HCT116 (cell line): ENCODE measurements around the gene IRAK4. TPM values are rescaled to one million over a fixed set of nuclear protein-coding genes. Genes with fewer than 3 reads are reported as not detected.

ENCODE experiments used
- ATAC-seq: fragments of 200-7000 bp; cut with Tn5 transposase; 2 replicates; pipeline ENCODE4 v1.9.1; 2020; ENCODE audit warnings: mild to moderate bottlenecking, moderate library complexity
- BruUV-seq: library from RNA; stranded (reverse); fragments of 400-500 nt; replicated peaks from 2 replicates; lab custom pipeline; 2021; lab: Mats Ljungman, UMichigan
- CTCF ChIA-PET: fragments of 300-600 bp; sonication (Branson Sonifier 250); formaldehyde crosslinking; loops from one replicate; lab custom pipeline; 2021; ENCODE audit warnings: antibody characterized with exemption; lab: Charles Lee
- POLR2A ChIA-PET: fragments of 300-600, 350-600 bp; sonication (Branson Sonifier 250); formaldehyde crosslinking; loops from one replicate; lab custom pipeline; 2021; ENCODE audit warnings: antibody characterized with exemption; lab: Charles Lee
- RAD21 ChIA-PET, 2 experiments: fragments of 300-600 bp; sonication (Branson Sonifier 250); formaldehyde crosslinking; loops; one replicate each; lab custom pipeline; 2023; ENCODE audit warnings: low total read pairs in 2 of 2; ENCODE audit not compliant: uncharacterized antibody in 2 of 2, unreplicated experiment in 2 of 2, low non-redundant PET in 1 of 2; lab: Charles Lee
- DNase-seq: peaks from one replicate; pipeline ENCODE4 v3.0.0-alpha.2; 2010; ENCODE audit warnings: low read depth, low spot score
- H2AFZ ChIP-seq: fragments of 200-600 bp; shearing (Covaris generic), sonication (generic); 2 replicates; pipeline ENCODE4 v1.6.1; 2017; ENCODE audit warnings: low read depth, mixed run types, mixed read lengths, antibody characterized with exemption, low read length; ENCODE audit not compliant: poor library complexity, severe bottlenecking
- H3K27ac ChIP-seq: 2 replicates; pipeline ENCODE4 v1.5.1; 2012; ENCODE audit warnings: low read depth, low read length
- H3K27me3 ChIP-seq: fragments of 200-600 bp; sonication (generic); 2 replicates; pipeline ENCODE4 v1.6.1; 2016; ENCODE audit warnings: mixed run types, low read length, mixed read lengths; ENCODE audit not compliant: insufficient read depth
- H3K36me3 ChIP-seq, 2 experiments: fragments of 200-500 bp in 1 of 2; fragments of 200-600 bp in 1 of 2; sonication (Bioruptor generic) in 1 of 2; sonication (generic) in 1 of 2; 2 replicates each; pipeline versions ENCODE4 v1.5.1 to v1.6.1; 2014 to 2016; ENCODE audit warnings: low read length in 2 of 2, inconsistent platforms in 1 of 2, mixed read lengths in 1 of 2, mixed run types in 1 of 2; ENCODE audit not compliant: insufficient read depth in 2 of 2, control insufficient read depth in 1 of 2
- H3K4me1 ChIP-seq, 2 experiments: fragments of 200-600 bp in 1 of 2; sonication (generic) in 1 of 2; 2 replicates each; pipeline versions ENCODE4 v1.5.1 to v1.6.1; 2012 to 2017; ENCODE audit warnings: low read length in 2 of 2, inconsistent platforms in 1 of 2, mild to moderate bottlenecking in 1 of 2, mixed read lengths in 1 of 2, mixed run types in 1 of 2, moderate library complexity in 1 of 2; ENCODE audit not compliant: insufficient read depth in 2 of 2, control insufficient read depth in 1 of 2
- H3K4me2 ChIP-seq: fragments of 200-600 bp; sonication (generic); 2 replicates; pipeline ENCODE4 v1.6.1; 2017; ENCODE audit warnings: mixed run types, low read length, mixed read lengths
- H3K4me3 ChIP-seq, 2 experiments: fragments of 200-600 bp in 1 of 2; sonication (generic) in 1 of 2; replicated peaks in 1 of 2; 2 replicates each; pipeline ENCODE4 v1.5.1; 2011 to 2016; ENCODE audit warnings: low read length in 2 of 2, control low read depth in 1 of 2, low read depth in 1 of 2, mild to moderate bottlenecking in 1 of 2, mixed read lengths in 1 of 2, mixed run types in 1 of 2
- H3K79me2 ChIP-seq: fragments of 200-600 bp; sonication (generic); 2 replicates; pipeline ENCODE4 v1.6.1; 2017; ENCODE audit warnings: mild to moderate bottlenecking, mixed run types, low read length, moderate library complexity, mixed read lengths; ENCODE audit not compliant: insufficient read depth
- H3K9ac ChIP-seq: fragments of 200-600 bp; sonication (generic); 2 replicates; pipeline ENCODE4 v1.6.1; 2016; ENCODE audit warnings: low read length, mixed read lengths
- H3K9me2 ChIP-seq: fragments of 200-600 bp; sonication (generic), shearing (Covaris generic); 2 replicates; pipeline ENCODE4 v1.6.1; 2017; ENCODE audit warnings: mixed run types, mild to moderate bottlenecking, moderate library complexity; ENCODE audit not compliant: insufficient read depth
- H3K9me3 ChIP-seq, 2 experiments: fragments of 200-500 bp in 1 of 2; fragments of 200-600 bp in 1 of 2; sonication (Bioruptor generic) in 1 of 2; sonication (generic) in 1 of 2; 2 replicates each; pipeline ENCODE4 v1.6.1; 2014 to 2017; ENCODE audit warnings: low read length in 2 of 2, mixed read lengths in 2 of 2, inconsistent platforms in 1 of 2, low read depth in 1 of 2, mild to moderate bottlenecking in 1 of 2, mixed run types in 1 of 2, moderate library complexity in 1 of 2; ENCODE audit not compliant: control insufficient read depth in 1 of 2, insufficient read depth in 1 of 2
- H4K20me1 ChIP-seq: fragments of 200-600 bp; sonication (generic), shearing (Covaris generic); 2 replicates; pipeline ENCODE4 v1.6.1; 2017; ENCODE audit warnings: mixed run types, mild to moderate bottlenecking, moderate library complexity; ENCODE audit not compliant: insufficient read depth
- CBX3 ChIP-seq: IDR thresholded peaks from 2 replicates; pipeline ENCODE4 v1.6.1; 2012; ENCODE audit warnings: low read depth
- EGR1 ChIP-seq: IDR thresholded peaks from 2 replicates; pipeline ENCODE4 v1.6.1; 2012; ENCODE audit warnings: low read depth
- ELF1 ChIP-seq: IDR thresholded peaks from 2 replicates; pipeline ENCODE4 v1.6.1; 2012; ENCODE audit warnings: low read depth, borderline replicate concordance
- EZH2 ChIP-seq: fragments of 200-600 bp; sonication (generic); IDR thresholded peaks from 2 replicates; pipeline ENCODE4 v1.6.1; 2017; ENCODE audit warnings: antibody characterized with exemption, mixed run types
- POLR2A ChIP-seq: IDR thresholded peaks from 2 replicates; pipeline ENCODE4 v1.7.0; 2011; ENCODE audit warnings: borderline replicate concordance; ENCODE audit not compliant: insufficient read depth, insufficient read length; ENCODE audit errors: extremely low read depth
- POLR2AphosphoS5 ChIP-seq: IDR thresholded peaks from 2 replicates; pipeline ENCODE4 v1.6.1; 2011; ENCODE audit warnings: mild to moderate bottlenecking, low read depth, low read length, moderate library complexity
- SRF ChIP-seq: IDR thresholded peaks from 2 replicates; pipeline ENCODE4 v1.6.1; 2012; ENCODE audit warnings: low read depth
- ZBTB33 ChIP-seq: IDR thresholded peaks from 2 replicates; pipeline ENCODE4 v1.6.1; 2011; ENCODE audit warnings: mild to moderate bottlenecking, low read length, moderate library complexity; ENCODE audit not compliant: insufficient replicate concordance; ENCODE audit errors: extremely low read depth
- ZFX ChIP-seq: fragments of 450-650 bp; IDR thresholded peaks from 2 replicates; pipeline ENCODE4 v1.6.1; 2017
- ZNF274 ChIP-seq: fragments of 200-500 bp; sonication (Bioruptor generic); IDR thresholded peaks from 2 replicates; pipeline ENCODE4 v1.6.1; 2014; ENCODE audit warnings: mild to moderate bottlenecking, low read depth, low read length, inconsistent platforms
- intact Hi-C: fragments of 100-400 bp; cut with micrococcal nuclease; formaldehyde crosslinking; loops from 2 replicates; pipeline ENCODE4 v1.10.0; 2022
- total RNA-seq: library from RNA; stranded (reverse); gene quantifications from one replicate; pipeline ENCODE4 v1.2.1, GENCODE V29; 2021; ENCODE audit not compliant: unreplicated experiment
- TF ChIP-seq, protein P1 (sequence below), 3 experiments: fragments of 200-600 bp in 1 of 3; sonication (generic) in 1 of 3; IDR thresholded peaks in 2 of 3; conservative IDR thresholded peaks in 1 of 3; 2 replicates each; pipeline ENCODE4 v1.5.1; 2012 to 2017; ENCODE audit warnings: low read depth in 2 of 3, low read length in 2 of 3, antibody characterized with exemption in 1 of 3, borderline replicate concordance in 1 of 3, control low read depth in 1 of 3, mild to moderate bottlenecking in 1 of 3, mixed read lengths in 1 of 3, mixed run types in 1 of 3, moderate library complexity in 1 of 3; ENCODE audit not compliant: insufficient read depth in 1 of 3

IRAK4 gene
- total RNA-seq, 1 experiment from 2014 or later = 6.9 TPM

GRCh38 chr12:43835656-43836474 lies 77.1 kb downstream of the IRAK4 start, which contains the start of gene TMEM117:
Gene TMEM117, plus strand, starts transcription at chr12:43836081.
- H3K36me3 ChIP-seq = no peaks in the 10 kb centered on the region
- H3K4me3 ChIP-seq = peak within 1 kb of the TSS; percentile 63 to 72
- peak within 1 kb of the TSS; percentile 65 for H3K27ac ChIP-seq
- ChIA-PET CTCF (interaction anchor here (2.2 kb wide), 1 partner anchor 47 kb away, joined by 5 read pairs; no protein-coding TSS in a partner anchor), RAD21 (no interaction called here), POLR2A (interaction anchor here (1.0 kb wide), 1 partner anchor 17 kb away, joined by 3 read pairs; no protein-coding TSS in a partner anchor)
- intact Hi-C loops = no loop called here
- ATAC-seq (peak; percentile 81), DNase-seq (no peak)
- TF ChIP-seq EZH2 (no peak), POLR2AphosphoS5 (peak; percentile 37; the same call in 1 of the 2 replicates), ZFX (peak; percentile 97), ELF1 (peak; percentile 21; the same call in 1 of the 2 replicates)
- H3K9me2 ChIP-seq = no peaks in the 10 kb centered on the region
- peaks cover 0 to 16% of the 10 kb centered on the region in 2 experiments; a peak in 2 of 4 replicates for H3K4me1 ChIP-seq
- BruUV-seq = no TSS peak
- H4K20me1 ChIP-seq = no peaks in the 10 kb centered on the region
- no peaks in the 10 kb centered on the region for H3K27me3 ChIP-seq
- H3K79me2 ChIP-seq = no peaks in the 10 kb centered on the region
- H3K9me3 ChIP-seq = no peaks in the 10 kb centered on the region
- peak within 1 kb of the TSS; percentile 73 for H3K9ac ChIP-seq
- peak within 1 kb of the TSS; percentile 91 for H2AFZ ChIP-seq
- H3K4me2 ChIP-seq = peak within 1 kb of the TSS; percentile 94

GRCh38 chr12:43836475-43836989 lies 77.8 kb downstream of the IRAK4 start:
- ChIA-PET CTCF (interaction anchor here (2.2 kb wide), 1 partner anchor 46 kb away, joined by 5 read pairs; no protein-coding TSS in a partner anchor), POLR2A (no interaction called here), RAD21 (no interaction called here)
- Histone ChIP-seq H3K9me3 (no peaks in the 10 kb centered on the region), H3K9ac (peak overlapping the region; percentile 73), H3K4me2 (peak overlapping the region; percentile 94), H3K4me3 (peak overlapping the region; percentile 63 to 72), H3K36me3 (no peaks in the 10 kb centered on the region), H3K9me2 (no peaks in the 10 kb centered on the region), H3K27me3 (no peaks in the 10 kb centered on the region), H3K4me1 (peaks cover 0 to 16% of the 10 kb centered on the region in 2 experiments; a peak in 2 of 4 replicates), H3K79me2 (no peaks in the 10 kb centered on the region), H4K20me1 (no peaks in the 10 kb centered on the region), H2AFZ (peak overlapping the region; percentile 91), H3K27ac (peak overlapping the region; percentile 65)
- no TSS peak for BruUV-seq
- TF ChIP-seq SRF (no peak), ZFX (no peak), ZBTB33 (no peak), EGR1 (no peak), EZH2 (no peak), ZNF274 (no peak), CBX3 (no peak), POLR2A (no peak)
- TF ChIP-seq, protein P1, sequence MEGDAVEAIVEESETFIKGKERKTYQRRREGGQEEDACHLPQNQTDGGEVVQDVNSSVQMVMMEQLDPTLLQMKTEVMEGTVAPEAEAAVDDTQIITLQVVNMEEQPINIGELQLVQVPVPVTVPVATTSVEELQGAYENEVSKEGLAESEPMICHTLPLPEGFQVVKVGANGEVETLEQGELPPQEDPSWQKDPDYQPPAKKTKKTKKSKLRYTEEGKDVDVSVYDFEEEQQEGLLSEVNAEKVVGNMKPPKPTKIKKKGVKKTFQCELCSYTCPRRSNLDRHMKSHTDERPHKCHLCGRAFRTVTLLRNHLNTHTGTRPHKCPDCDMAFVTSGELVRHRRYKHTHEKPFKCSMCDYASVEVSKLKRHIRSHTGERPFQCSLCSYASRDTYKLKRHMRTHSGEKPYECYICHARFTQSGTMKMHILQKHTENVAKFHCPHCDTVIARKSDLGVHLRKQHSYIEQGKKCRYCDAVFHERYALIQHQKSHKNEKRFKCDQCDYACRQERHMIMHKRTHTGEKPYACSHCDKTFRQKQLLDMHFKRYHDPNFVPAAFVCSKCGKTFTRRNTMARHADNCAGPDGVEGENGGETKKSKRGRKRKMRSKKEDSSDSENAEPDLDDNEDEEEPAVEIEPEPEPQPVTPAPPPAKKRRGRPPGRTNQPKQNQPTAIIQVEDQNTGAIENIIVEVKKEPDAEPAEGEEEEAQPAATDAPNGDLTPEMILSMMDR (IDR thresholded peaks at IDR 0.05 in 2 of 3, conservative IDR thresholded peaks at IDR 0.05 in 1 of 3; ENCODE audit: borderline replicate concordance in 1 of 3, insufficient read depth in 1 of 3, low read depth in 2 of 3, low read length in 2 of 3) = no peak
- DNase-seq = no peak
- peak; percentile 31 for ATAC-seq
- intact Hi-C loops = no loop called here
